IMR-90 (cell line): Measurements from ENCODE around the gene SLC25A22. TPM values are rescaled to one million over a fixed set of nuclear protein-coding genes. Genes with fewer than 3 reads are reported as not detected.

Source experiments
- ATAC-seq: fragments of 200-7000 bp; cut with Tn5 transposase; 2 replicates; pipeline ENCODE4 v1.9.1; 2020; ENCODE audit warnings: low read depth, mild to moderate bottlenecking, moderate library complexity
- BruUV-seq: library from RNA; stranded (reverse); fragments of 400-500 nt; replicated peaks from 2 replicates; lab custom pipeline; 2021; lab: Mats Ljungman, UMichigan
- CTCF ChIA-PET: fragments of 300-600 bp; formaldehyde crosslinking; extraction: SDS; loops from one replicate; lab custom pipeline; 2021; ENCODE audit warnings: antibody characterized with exemption; lab: Yijun Ruan, JAX
- POLR2A ChIA-PET: fragments of 300-600 bp; sonication (Branson Sonifier 250); formaldehyde crosslinking; loops from one replicate; lab custom pipeline; 2022; ENCODE audit warnings: antibody characterized with exemption; ENCODE audit not compliant: unreplicated experiment; lab: Charles Lee
- DNase-seq: peaks from one replicate; pipeline ENCODE4 v3.0.0; 2013
- H2AFZ ChIP-seq: replicated peaks from 2 replicates; pipeline ENCODE3; 2013; ENCODE audit warnings: low read length, mild to moderate bottlenecking; ENCODE audit not compliant: poor library complexity
- H2AK5ac ChIP-seq: 2 replicates; pipeline ENCODE4 v1.6.1; 2013; ENCODE audit warnings: low read depth, low read length, inconsistent platforms
- H2AK9ac ChIP-seq: replicated peaks from 2 replicates; pipeline ENCODE3; 2013; ENCODE audit warnings: mild to moderate bottlenecking, low read depth, low read length, moderate library complexity; ENCODE audit not compliant: poor library complexity
- H2BK120ac ChIP-seq: 2 replicates; pipeline ENCODE4 v1.6.1; 2013; ENCODE audit warnings: low read depth, low read length, inconsistent platforms
- H2BK15ac ChIP-seq: 3 replicates; pipeline ENCODE4 v1.6.1; 2013; ENCODE audit warnings: low read depth, low read length, inconsistent platforms
- H2BK20ac ChIP-seq: 2 replicates; pipeline ENCODE4 v1.6.1; 2013; ENCODE audit warnings: low read depth, mild to moderate bottlenecking, inconsistent platforms, low read length, moderate library complexity
- H2BK5ac ChIP-seq: 2 replicates; pipeline ENCODE4 v1.6.1; 2013; ENCODE audit warnings: mild to moderate bottlenecking, low read depth, low read length, inconsistent platforms; ENCODE audit not compliant: poor library complexity, severe bottlenecking
- H3K14ac ChIP-seq: replicated peaks from 2 replicates; pipeline ENCODE4 v1.6.1; 2013; ENCODE audit warnings: low read depth, low read length, inconsistent platforms
- H3K18ac ChIP-seq: 2 replicates; pipeline ENCODE4 v1.6.1; 2013; ENCODE audit warnings: low read depth, low read length, control low read depth
- H3K23ac ChIP-seq: 2 replicates; pipeline ENCODE4 v1.6.1; 2013; ENCODE audit warnings: low read depth, low read length, inconsistent platforms
- H3K27ac ChIP-seq: 2 replicates; pipeline ENCODE4 v1.5.1; 2013; ENCODE audit warnings: mild to moderate bottlenecking, control low read depth, low read length; ENCODE audit not compliant: insufficient read depth
- H3K27me3 ChIP-seq: 2 replicates; pipeline ENCODE4 v1.6.1; 2013; ENCODE audit warnings: low read length; ENCODE audit not compliant: control insufficient read depth, insufficient read depth
- H3K36me3 ChIP-seq: 2 replicates; pipeline ENCODE4 v1.6.1; 2013; ENCODE audit warnings: low read length, mixed read lengths; ENCODE audit not compliant: control insufficient read depth, insufficient read depth
- H3K4ac ChIP-seq: 2 replicates; pipeline ENCODE4 v1.6.1; 2013; ENCODE audit warnings: low read depth, low read length, inconsistent platforms
- H3K4me1 ChIP-seq: 2 replicates; pipeline ENCODE4 v1.6.1; 2013; ENCODE audit warnings: low read length, mixed read lengths; ENCODE audit not compliant: control insufficient read depth, insufficient read depth
- H3K4me2 ChIP-seq: 2 replicates; pipeline ENCODE4 v1.6.1; 2013; ENCODE audit warnings: low read depth, mild to moderate bottlenecking, control low read depth, low read length, moderate library complexity
- H3K4me3 ChIP-seq: 2 replicates; pipeline ENCODE4 v1.5.1; 2013; ENCODE audit warnings: low read depth, mild to moderate bottlenecking, control low read depth, low read length, moderate library complexity; ENCODE audit not compliant: insufficient read depth
- H3K56ac ChIP-seq: 2 replicates; pipeline ENCODE4 v1.6.1; 2013; ENCODE audit warnings: low read length, inconsistent platforms; ENCODE audit not compliant: insufficient read depth; ENCODE audit errors: extremely low read depth
- H3K79me1 ChIP-seq, 2 experiments: 2 replicates each; pipeline ENCODE4 v1.6.1; 2013; ENCODE audit warnings: low read length in 2 of 2, inconsistent platforms in 1 of 2, low read depth in 1 of 2
- H3K9ac ChIP-seq: 2 replicates; pipeline ENCODE4 v1.6.1; 2013; ENCODE audit warnings: low read depth, low read length, control low read depth
- H3K9me1 ChIP-seq: 2 replicates; pipeline ENCODE4 v1.6.1; 2013; ENCODE audit warnings: low read length, inconsistent platforms; ENCODE audit not compliant: insufficient read depth
- H3K9me3 ChIP-seq: 2 replicates; pipeline ENCODE4 v1.6.1; 2013; ENCODE audit warnings: low read length; ENCODE audit not compliant: control insufficient read depth, insufficient read depth
- H4K20me1 ChIP-seq: 2 replicates; pipeline ENCODE4 v1.6.1; 2013; ENCODE audit warnings: low read length, inconsistent platforms; ENCODE audit not compliant: insufficient read depth
- H4K5ac ChIP-seq: 2 replicates; pipeline ENCODE4 v1.6.1; 2013; ENCODE audit warnings: mild to moderate bottlenecking, low read depth, low read length, control low read depth
- H4K8ac ChIP-seq, 2 experiments: 2 replicates each; pipeline ENCODE4 v1.6.1; 2013; ENCODE audit warnings: low read depth in 2 of 2, low read length in 2 of 2, control low read depth in 1 of 2, inconsistent platforms in 1 of 2
- H4K91ac ChIP-seq: 2 replicates; pipeline ENCODE4 v1.6.1; 2013; ENCODE audit warnings: low read depth, low read length, inconsistent platforms; ENCODE audit not compliant: insufficient read depth
- BHLHE40 ChIP-seq: fragments of 150-350 bp; IDR thresholded peaks from 2 replicates; pipeline ENCODE4 v1.6.1; 2016; ENCODE audit warnings: mild to moderate bottlenecking, low read depth, low read length
- CEBPB ChIP-seq: IDR thresholded peaks from 2 replicates; pipeline ENCODE4 v1.6.1; 2012; ENCODE audit warnings: low read depth, low read length, improper control_type of control experiment
- CHD1 ChIP-seq: IDR thresholded peaks from 2 replicates; pipeline ENCODE4 v1.6.1; 2012; ENCODE audit warnings: low read depth, low read length, improper control_type of control experiment
- FOS ChIP-seq: fragments of 150-350 bp; IDR thresholded peaks from 2 replicates; pipeline ENCODE4 v1.6.1; 2016; ENCODE audit warnings: low read depth, low read length
- NFE2L2 ChIP-seq: fragments of 150-350 bp; IDR thresholded peaks from 2 replicates; pipeline ENCODE4 v1.6.1; 2016; ENCODE audit warnings: low read depth, mild to moderate bottlenecking, low read length
- POLR2A ChIP-seq: IDR thresholded peaks from 2 replicates; pipeline ENCODE4 v1.6.1; 2012; ENCODE audit warnings: mild to moderate bottlenecking, low read depth, low read length
- RFX5 ChIP-seq: IDR thresholded peaks from 2 replicates; pipeline ENCODE4 v1.8.0; 2012; ENCODE audit warnings: low read depth, mild to moderate bottlenecking, low read length, moderate library complexity
- WGBS, 2 experiments: methylation state at CpG; one replicate each; pipeline versions ENCODE4 v1.1.5 to v1.1.7; 2013; ENCODE audit warnings: missing lambda C conversion rate in 2 of 2; ENCODE audit not compliant: insufficient read length in 1 of 2; ENCODE audit errors: extremely low coverage in 2 of 2; 5-methylcytosine and 5-hydroxymethylcytosine counted together
- dilution Hi-C: fragments of 300-500 bp; cut with HindIII; formaldehyde crosslinking; loops from one replicate; pipeline ENCODE4 v1.14.3; 2018; ENCODE audit warnings: low sequenced_read_pairs; ENCODE audit not compliant: unreplicated experiment
- in situ Hi-C: fragments of 300-500 bp; cut with MboI; formaldehyde crosslinking; loops from 3 replicates; pipeline ENCODE4 v1.14.3; 2019; ENCODE audit warnings: low sequenced_read_pairs, inconsistent platforms, mixed read lengths
- intact Hi-C: fragments of 100-400 bp; cut with micrococcal nuclease; formaldehyde crosslinking; loops from 2 replicates; pipeline ENCODE4 v1.10.0; 2022
- polyA plus RNA-seq, 3 experiments: library from polyadenylated mRNA; depleted of rRNA; stranded (reverse); fragments of >200 nt; gene quantifications; 2 replicates each; pipeline ENCODE4 v1.2.3, GENCODE V29; 2012; ENCODE audit warnings: low replicate concordance in 1 of 3
- total RNA-seq: library from RNA; depleted of rRNA; stranded (reverse); fragments of >200 nt; gene quantifications from 2 replicates; pipeline ENCODE4 v1.2.3, GENCODE V29; 2012
- TF ChIP-seq, protein P1 (sequence below): fragments of 150-350 bp; IDR thresholded peaks from 2 replicates; pipeline ENCODE4 v1.6.1; 2016; ENCODE audit warnings: low read depth, mild to moderate bottlenecking, low read length, moderate library complexity, borderline replicate concordance
- TF ChIP-seq, protein P2 (sequence below): fragments of 150-350 bp; IDR thresholded peaks from 2 replicates; pipeline ENCODE4 v1.6.1; 2017; ENCODE audit warnings: mild to moderate bottlenecking, antibody characterized with exemption, low read length, low read depth
- TF ChIP-seq, protein P3 (sequence below): conservative IDR thresholded peaks from 2 replicates; pipeline ENCODE4 v1.5.1; 2012; ENCODE audit warnings: mild to moderate bottlenecking, low read depth, low read length, improper control_type of control experiment

Gene SLC25A22
- total and polyA plus RNA-seq, 2 of the 4 experiments (the other 2 are of a cell fraction): 8.2 to 41.3 TPM

DNA sequence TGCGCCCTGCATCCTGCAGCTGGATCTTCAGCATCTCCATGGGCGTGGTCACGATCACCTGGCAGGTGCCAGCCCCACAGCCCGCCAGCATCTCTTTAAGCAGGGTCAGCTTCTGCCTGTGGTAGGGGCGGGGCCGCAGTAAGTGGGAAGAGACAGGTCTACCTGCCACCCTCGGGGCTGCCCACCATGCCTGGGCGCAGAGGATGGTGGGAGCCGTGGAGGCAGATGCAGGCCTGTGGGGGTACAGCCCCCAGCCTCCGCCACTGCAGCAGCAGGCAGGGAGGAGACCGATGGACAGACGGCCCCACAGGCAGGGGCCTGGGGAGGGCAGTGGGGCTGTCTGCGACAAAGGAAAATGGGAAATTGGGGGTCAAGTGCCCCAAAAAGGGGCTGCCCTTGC, 5.2 kb downstream of the SLC25A22 start (continued):
- TF ChIP-seq NFE2L2 (no peak), POLR2A (no peak), RFX5 (no peak)
- TF ChIP-seq, protein P1, sequence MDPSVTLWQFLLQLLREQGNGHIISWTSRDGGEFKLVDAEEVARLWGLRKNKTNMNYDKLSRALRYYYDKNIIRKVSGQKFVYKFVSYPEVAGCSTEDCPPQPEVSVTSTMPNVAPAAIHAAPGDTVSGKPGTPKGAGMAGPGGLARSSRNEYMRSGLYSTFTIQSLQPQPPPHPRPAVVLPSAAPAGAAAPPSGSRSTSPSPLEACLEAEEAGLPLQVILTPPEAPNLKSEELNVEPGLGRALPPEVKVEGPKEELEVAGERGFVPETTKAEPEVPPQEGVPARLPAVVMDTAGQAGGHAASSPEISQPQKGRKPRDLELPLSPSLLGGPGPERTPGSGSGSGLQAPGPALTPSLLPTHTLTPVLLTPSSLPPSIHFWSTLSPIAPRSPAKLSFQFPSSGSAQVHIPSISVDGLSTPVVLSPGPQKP: no peak

DNA sequence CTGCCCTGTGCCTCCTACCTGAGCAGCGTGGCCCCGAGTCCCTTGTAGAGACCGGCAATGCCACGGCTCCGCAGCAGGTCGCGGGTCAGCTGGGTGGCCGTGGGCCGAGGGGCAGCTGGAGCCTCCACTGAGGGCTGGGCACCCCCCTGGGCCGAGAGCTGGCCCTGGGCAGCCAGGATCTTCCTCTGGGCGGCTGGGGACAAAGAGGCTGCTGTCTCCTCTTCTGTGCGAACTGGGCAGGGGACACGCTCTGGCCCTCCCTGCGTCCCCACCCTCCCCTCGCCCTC, 5.6 kb downstream of the SLC25A22 start:
- intact Hi-C loops (no loop called here), in situ Hi-C loops (no loop called here), dilution Hi-C loops (no loop called here)
- Histone ChIP-seq H4K5ac (no peak overlapping the region), H3K4me3 (no peak overlapping the region), H3K36me3 (peaks cover 23% of the 10 kb centered on the region; the same call in 1 of the 2 replicates), H3K4ac (no peak overlapping the region), H3K4me1 (peaks cover 14% of the 10 kb centered on the region), H3K14ac (no peak overlapping the region), H2BK15ac (no peak overlapping the region), H3K23ac (no peak overlapping the region), H3K9me3 (no peaks in the 10 kb centered on the region), H2BK20ac (no peak overlapping the region), H3K4me2 (no peak overlapping the region), H2AFZ (no peak overlapping the region), H3K79me1 (peaks cover 0 to 27% of the 10 kb centered on the region in 2 experiments; a peak in 3 of 4 replicates), H3K9me1 (peaks cover 6% of the 10 kb centered on the region; the same call in 1 of the 2 replicates), H2BK120ac (no peak overlapping the region), H3K27ac (no peak overlapping the region), H4K20me1 (peaks cover 13% of the 10 kb centered on the region), H2AK5ac (no peak overlapping the region), H3K27me3 (no peaks in the 10 kb centered on the region), H3K56ac (no peak overlapping the region), H3K9ac (no peak overlapping the region), H4K8ac (no peak overlapping the region), H2AK9ac (no peak overlapping the region), H4K91ac (no peak overlapping the region), H3K18ac (no peak overlapping the region), H2BK5ac (no peak overlapping the region)
- ATAC-seq (no peak), DNase-seq (no peak)
- 95% methylated on average over 11 of the region's 15 CpGs; no CpG with 5 or more reads in 1 of the 2 experiments for WGBS, 2 experiments
- POLR2A ChIA-PET: interaction anchor here (0.6 kb wide), 1 partner anchor 89 kb away, joined by 3 read pairs; no protein-coding TSS in a partner anchor
- TF ChIP-seq CEBPB (no peak), FOS (no peak), CHD1 (no peak), BHLHE40 (no peak)
- TF ChIP-seq, protein P1: no peak
- TF ChIP-seq, protein P2, sequence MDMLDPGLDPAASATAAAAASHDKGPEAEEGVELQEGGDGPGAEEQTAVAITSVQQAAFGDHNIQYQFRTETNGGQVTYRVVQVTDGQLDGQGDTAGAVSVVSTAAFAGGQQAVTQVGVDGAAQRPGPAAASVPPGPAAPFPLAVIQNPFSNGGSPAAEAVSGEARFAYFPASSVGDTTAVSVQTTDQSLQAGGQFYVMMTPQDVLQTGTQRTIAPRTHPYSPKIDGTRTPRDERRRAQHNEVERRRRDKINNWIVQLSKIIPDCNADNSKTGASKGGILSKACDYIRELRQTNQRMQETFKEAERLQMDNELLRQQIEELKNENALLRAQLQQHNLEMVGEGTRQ: no peak
- TF ChIP-seq, protein P3, sequence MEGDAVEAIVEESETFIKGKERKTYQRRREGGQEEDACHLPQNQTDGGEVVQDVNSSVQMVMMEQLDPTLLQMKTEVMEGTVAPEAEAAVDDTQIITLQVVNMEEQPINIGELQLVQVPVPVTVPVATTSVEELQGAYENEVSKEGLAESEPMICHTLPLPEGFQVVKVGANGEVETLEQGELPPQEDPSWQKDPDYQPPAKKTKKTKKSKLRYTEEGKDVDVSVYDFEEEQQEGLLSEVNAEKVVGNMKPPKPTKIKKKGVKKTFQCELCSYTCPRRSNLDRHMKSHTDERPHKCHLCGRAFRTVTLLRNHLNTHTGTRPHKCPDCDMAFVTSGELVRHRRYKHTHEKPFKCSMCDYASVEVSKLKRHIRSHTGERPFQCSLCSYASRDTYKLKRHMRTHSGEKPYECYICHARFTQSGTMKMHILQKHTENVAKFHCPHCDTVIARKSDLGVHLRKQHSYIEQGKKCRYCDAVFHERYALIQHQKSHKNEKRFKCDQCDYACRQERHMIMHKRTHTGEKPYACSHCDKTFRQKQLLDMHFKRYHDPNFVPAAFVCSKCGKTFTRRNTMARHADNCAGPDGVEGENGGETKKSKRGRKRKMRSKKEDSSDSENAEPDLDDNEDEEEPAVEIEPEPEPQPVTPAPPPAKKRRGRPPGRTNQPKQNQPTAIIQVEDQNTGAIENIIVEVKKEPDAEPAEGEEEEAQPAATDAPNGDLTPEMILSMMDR: no peak
- no TSS peak for BruUV-seq
- CTCF ChIA-PET: no interaction called here
